K562 (cell line): ENCODE measurements around the gene SNX33. TPM values are rescaled to one million over a fixed set of nuclear protein-coding genes. Genes with fewer than 3 reads are reported as not detected.

Source experiments
- DEAF1 ChIP-seq: fragments of 450-650 bp; formaldehyde crosslinking; IDR thresholded peaks from 2 replicates; pipeline ENCODE4 v1.4.0; 2020; ENCODE audit warnings: mild to moderate bottlenecking, moderate library complexity
- ILF3 ChIP-seq: fragments of 450-650 bp; IDR thresholded peaks from 2 replicates; pipeline ENCODE4 v1.6.1; 2018; ENCODE audit warnings: antibody characterized with exemption, mild to moderate bottlenecking, moderate library complexity, borderline replicate concordance
- MXD1 ChIP-seq: fragments of 250-450 bp; sonication (Bioruptor Pico); IDR thresholded peaks from 2 replicates; pipeline ENCODE4 v1.8.0; 2021; ENCODE audit warnings: borderline replicate concordance, mild to moderate bottlenecking, moderate library complexity; ENCODE audit not compliant: poor library complexity, severe bottlenecking
- NCOA1 ChIP-seq: fragments of 450-650 bp; IDR thresholded peaks from 2 replicates; pipeline ENCODE4 v1.6.1; 2016; ENCODE audit warnings: low read depth
- NFE2L1 ChIP-seq: fragments of 450-650 bp; IDR thresholded peaks from 2 replicates; pipeline ENCODE4 v1.6.1; 2016; ENCODE audit warnings: missing genetic modification characterization, low read depth, mild to moderate bottlenecking, missing compliant biosample characterization, moderate library complexity, borderline replicate concordance
- PHF20 ChIP-seq: fragments of 450-650 bp; IDR thresholded peaks from 2 replicates; pipeline ENCODE4 v1.6.1; 2018; ENCODE audit not compliant: partially characterized antibody
- RBM25 ChIP-seq: fragments of 200-400 bp; formaldehyde crosslinking; IDR thresholded peaks from 2 replicates; pipeline ENCODE4 v1.6.1; 2018; ENCODE audit warnings: low read length, low read depth, moderate library complexity; ENCODE audit not compliant: severe bottlenecking
- TSHZ1 ChIP-seq: fragments of 250-450 bp; sonication (Bioruptor Pico); IDR thresholded peaks from 2 replicates; pipeline ENCODE4 v1.4.0; 2020; ENCODE audit warnings: mild to moderate bottlenecking, moderate library complexity
- ZFP1 ChIP-seq: fragments of 450-650 bp; formaldehyde crosslinking; IDR thresholded peaks from 2 replicates; pipeline ENCODE4 v1.4.0; 2020; ENCODE audit warnings: mild to moderate bottlenecking, mixed read lengths
- ZNF212 ChIP-seq: fragments of 450-650 bp; formaldehyde crosslinking; IDR thresholded peaks from 2 replicates; pipeline ENCODE4 v1.4.0; 2020; ENCODE audit warnings: mild to moderate bottlenecking
- ZNF511 ChIP-seq: sonication (generic); formaldehyde crosslinking; IDR thresholded peaks from 2 replicates; pipeline ENCODE4 v1.8.0; 2022; ENCODE audit warnings: mild to moderate bottlenecking, missing genetic modification reagents
- polyA plus RNA-seq, 8 experiments: library from polyadenylated mRNA; depleted of rRNA in 4 of 8; stranded (reverse) in 5 of 8; unstranded in 3 of 8; fragments of >200 nt; fragmentation: Nextera tagmentation in 2 of 8; fragmentation: Illumina TruSeq in 1 of 8; extraction: Ambion mirVana in 2 of 8; extraction: Trizol in 1 of 8; gene quantifications; 2 replicates each; pipeline versions ENCODE4 v1.2.1 to v1.2.3, GENCODE V29; 2011 to 2014; ENCODE audit warnings: inconsistent platforms in 1 of 8, missing spikeins in 1 of 8
- total RNA-seq, 7 experiments: library from RNA; depleted of rRNA in 6 of 7; stranded (reverse); fragments of >200 nt in 6 of 7; fragmentation: Illumina TruSeq in 2 of 7; extraction: Trizol in 2 of 7; gene quantifications; 2 replicates each; pipeline versions ENCODE4 v1.2.1 to v1.2.3, GENCODE V29; 2011 to 2021; ENCODE audit warnings: low replicate concordance in 1 of 7

The SNX33 gene
- total and polyA plus RNA-seq, 9 of the 15 experiments (the other 6 are each of a cell fraction or from before 2014, with no cell fraction given), result 1.4 to 14.1 (median 8.2) TPM

- TF ChIP-seq ZNF212 (no peak), ZFP1 (CRISPR knock-in tag) (no peak), NFE2L1 (tag) (no peak), MXD1 (no peak), PHF20 (no peak), ZNF511 (CRISPR knock-in tag) (no peak), RBM25 (peak; percentile 89), TSHZ1 (CRISPR knock-in tag) (no peak), DEAF1 (CRISPR knock-in tag) (no peak), NCOA1 (no peak), ILF3 (no peak)
Measured at GRCh38 chr15:75695634-75696310, 48.1 kb downstream of the SNX33 start (continued).
